Endothelial cell of umbilical vein (primary cell): ENCODE data around the gene TSC22D3. TPM values are rescaled to one million over a fixed set of nuclear protein-coding genes. Genes with fewer than 3 reads are reported as not detected.

Experiments
- BruUV-seq: library from RNA; stranded (reverse); fragments of 400-500 nt; replicated peaks from 2 replicates; lab custom pipeline; 2021; lab: Mats Ljungman, UMichigan
- CTCF ChIA-PET: fragments of 300-600, 350-600 bp; sonication (Branson Sonifier 250); formaldehyde crosslinking; loops from one replicate; lab custom pipeline; 2021; ENCODE audit warnings: antibody characterized with exemption, inconsistent platforms; lab: Charles Lee
- POLR2A ChIA-PET: fragments of 300-600, 350-600 bp; sonication (Branson Sonifier 250); formaldehyde crosslinking; loops from one replicate; lab custom pipeline; 2021; ENCODE audit warnings: antibody characterized with exemption, inconsistent platforms; lab: Charles Lee
- DNase-seq: peaks from one replicate; pipeline ENCODE4 v3.0.0-alpha.2; 2011; ENCODE audit warnings: low read depth, low spot score
- FAIRE-seq: peaks from 2 replicates; lab custom pipeline; 2011; peaks lifted over from hg19 to GRCh38; lab: Jason Lieb, UNC
- H2AFZ ChIP-seq: 2 replicates; pipeline ENCODE4 v1.6.0; 2012; ENCODE audit warnings: low read depth, low read length, control low read depth, inconsistent platforms
- H3K27ac ChIP-seq: 2 replicates; pipeline ENCODE4 v1.5.1; 2011; ENCODE audit warnings: low read depth, mild to moderate bottlenecking, control low read depth, low read length, moderate library complexity; ENCODE audit not compliant: insufficient read depth
- H3K27me3 ChIP-seq, 2 experiments: 2 replicates each; pipeline versions ENCODE4 v1.6.0 to v1.6.1; 2011; ENCODE audit warnings: low read length in 2 of 2, mixed read lengths in 1 of 2; ENCODE audit not compliant: control insufficient read depth in 2 of 2, insufficient read depth in 2 of 2
- H3K36me3 ChIP-seq, 2 experiments: 2 replicates in 1 of 2; 3 replicates in 1 of 2; pipeline ENCODE4 v1.5.1; 2011; ENCODE audit warnings: low read length in 2 of 2, mild to moderate bottlenecking in 1 of 2, moderate library complexity in 1 of 2; ENCODE audit not compliant: control insufficient read depth in 2 of 2, insufficient read depth in 2 of 2; ENCODE audit errors: extremely low read depth in 1 of 2
- H3K4me1 ChIP-seq: 3 replicates; pipeline ENCODE4 v1.5.1; 2011; ENCODE audit warnings: mild to moderate bottlenecking, low read length; ENCODE audit not compliant: control insufficient read depth, insufficient read depth; ENCODE audit errors: extremely low read depth
- H3K4me2 ChIP-seq: 2 replicates; pipeline ENCODE4 v1.6.1; 2011; ENCODE audit warnings: low read length, control low read depth, mixed read lengths; ENCODE audit not compliant: insufficient read depth
- H3K4me3 ChIP-seq, 3 experiments: fragments of 200-600 bp in 1 of 3; sonication (generic), shearing (Covaris generic) in 1 of 3; replicated peaks in 1 of 3; 2 replicates each; pipeline ENCODE4 v1.5.1; 2011 to 2016; ENCODE audit warnings: control low read depth in 3 of 3, low read length in 3 of 3, mild to moderate bottlenecking in 2 of 3, inconsistent platforms in 1 of 3, low read depth in 1 of 3, moderate library complexity in 1 of 3; ENCODE audit not compliant: insufficient read depth in 1 of 3
- H3K79me2 ChIP-seq: 2 replicates; pipeline ENCODE4 v1.6.0; 2012; ENCODE audit warnings: low read length, inconsistent platforms; ENCODE audit not compliant: control insufficient read depth, insufficient read depth
- H3K9ac ChIP-seq: replicated peaks from 2 replicates; pipeline ENCODE3; 2011; ENCODE audit warnings: low read length, control low read depth; ENCODE audit not compliant: insufficient read depth; ENCODE audit errors: extremely low read depth
- H3K9me1 ChIP-seq: replicated peaks from 3 replicates; pipeline ENCODE4 v1.6.0; 2011; ENCODE audit warnings: mild to moderate bottlenecking, low read length; ENCODE audit not compliant: control insufficient read depth, insufficient read depth; ENCODE audit errors: extremely low read depth
- H3K9me3 ChIP-seq: replicated peaks from 2 replicates; pipeline ENCODE4 v1.5.1; 2012; ENCODE audit warnings: low read length, inconsistent platforms; ENCODE audit not compliant: control insufficient read depth, insufficient read depth
- H4K20me1 ChIP-seq: replicated peaks from 2 replicates; pipeline ENCODE3; 2011; ENCODE audit warnings: mild to moderate bottlenecking, low read length; ENCODE audit not compliant: control insufficient read depth, insufficient read depth; ENCODE audit errors: extremely low read depth
- EZH2 ChIP-seq: IDR thresholded peaks from 2 replicates; pipeline ENCODE4 v1.6.1; 2012; ENCODE audit warnings: borderline replicate concordance, low read depth, mild to moderate bottlenecking, moderate library complexity, low read length, inconsistent platforms; ENCODE audit not compliant: severe bottlenecking
- FOS ChIP-seq: IDR thresholded peaks from 2 replicates; pipeline ENCODE4 v1.6.1; 2011; ENCODE audit warnings: mild to moderate bottlenecking, low read length, moderate library complexity, borderline replicate concordance; ENCODE audit not compliant: insufficient read depth
- GATA2 ChIP-seq: IDR thresholded peaks from 2 replicates; pipeline ENCODE4 v1.7.0; 2011; ENCODE audit warnings: low read depth, mild to moderate bottlenecking, moderate library complexity, mixed read lengths, low read length; ENCODE audit not compliant: insufficient read length, insufficient read depth
- JUN ChIP-seq: IDR thresholded peaks from 2 replicates; pipeline ENCODE4 v1.6.1; 2011; ENCODE audit warnings: borderline replicate concordance, low read depth; ENCODE audit not compliant: insufficient read length, insufficient read depth
- MYC ChIP-seq: IDR thresholded peaks from one replicate; pipeline ENCODE4 v1.6.1; 2011; ENCODE audit warnings: mild to moderate bottlenecking, low read depth, low read length
- POLR2AphosphoS5 ChIP-seq: IDR thresholded peaks from 2 replicates; pipeline ENCODE4 v1.6.1; 2012; ENCODE audit warnings: low read depth, mild to moderate bottlenecking, control low read depth, low read length, moderate library complexity; ENCODE audit not compliant: insufficient read depth
- dilution Hi-C: fragments of 300-500 bp; cut with MboI; formaldehyde crosslinking; loops from one replicate; pipeline ENCODE4 v1.15.0; 2019; ENCODE audit warnings: low sequenced_read_pairs; ENCODE audit not compliant: extremely low pct_ligation_motif_present
- intact Hi-C: fragments of 100-400 bp; cut with micrococcal nuclease; formaldehyde crosslinking; loops from one replicate; pipeline ENCODE4 v1.10.0; 2022
- polyA plus RNA-seq, 4 experiments: library from polyadenylated mRNA; depleted of rRNA in 3 of 4; stranded (reverse) in 3 of 4; unstranded in 1 of 4; fragments of >200 nt; gene quantifications; 2 replicates each; pipeline versions ENCODE4 v1.2.1 to v1.2.3, GENCODE V29; 2011 to 2012; ENCODE audit warnings: missing spikeins in 1 of 4
- total RNA-seq: library from RNA; stranded (reverse); gene quantifications from 2 replicates; pipeline ENCODE4 v1.2.3, GENCODE V29; 2021
- TF ChIP-seq, protein P1 (sequence below): IDR thresholded peaks from 2 replicates; pipeline ENCODE4 v1.6.1; 2011; ENCODE audit not compliant: insufficient read depth, insufficient read length
- TF ChIP-seq, protein P2 (sequence below), 2 donors: IDR thresholded peaks; 1 replicate in 1 of 2; 2 replicates in 1 of 2; pipeline ENCODE4 v1.5.1; 2011; ENCODE audit warnings: low read length in 2 of 2, mild to moderate bottlenecking in 2 of 2, moderate library complexity in 2 of 2, control low read depth in 1 of 2, inconsistent platforms in 1 of 2, low read depth in 1 of 2; ENCODE audit not compliant: insufficient read depth in 1 of 2; ENCODE audit errors: extremely low read depth in 1 of 2

Gene TSC22D3
- total and polyA plus RNA-seq, 2 donors (not counting 3 experiments of a cell fraction or from before 2014, with no cell fraction given): 21.1 to 37.4 TPM

GRCh38 chrX:107667426-107667825 lies 108.2 kb downstream of the TSC22D3 start:
- intact Hi-C loops: no loop called here
- BruUV-seq: no TSS peak
- no peak overlapping the region for H3K27ac ChIP-seq

More at GRCh38 chrX:107667426-107667825, 108.2 kb downstream of the TSC22D3 start:
- ChIA-PET CTCF (interaction anchor here (4.6 kb wide), 1 partner anchor 109 kb away, joined by 46 read pairs; the partner anchor contains the start of genes NCBP2L and TSC22D3), POLR2A (no interaction called here)
- H3K4me2 ChIP-seq: no peak overlapping the region
- no peaks in the 10 kb centered on the region for H3K36me3 ChIP-seq
- H3K79me2 ChIP-seq: no peaks in the 10 kb centered on the region
- H2AFZ ChIP-seq: no peak overlapping the region
- FAIRE-seq: no peak
- H4K20me1 ChIP-seq: no peaks in the 10 kb centered on the region
- no peak overlapping the region for H3K4me3 ChIP-seq
- no peak overlapping the region for H3K9ac ChIP-seq
- TF ChIP-seq JUN (no peak), POLR2AphosphoS5 (no peak), GATA2 (no peak), MYC (no peak), EZH2 (no peak), FOS (no peak)
- TF ChIP-seq, protein P1, sequence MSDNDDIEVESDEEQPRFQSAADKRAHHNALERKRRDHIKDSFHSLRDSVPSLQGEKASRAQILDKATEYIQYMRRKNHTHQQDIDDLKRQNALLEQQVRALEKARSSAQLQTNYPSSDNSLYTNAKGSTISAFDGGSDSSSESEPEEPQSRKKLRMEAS: no peak
- TF ChIP-seq, protein P2, sequence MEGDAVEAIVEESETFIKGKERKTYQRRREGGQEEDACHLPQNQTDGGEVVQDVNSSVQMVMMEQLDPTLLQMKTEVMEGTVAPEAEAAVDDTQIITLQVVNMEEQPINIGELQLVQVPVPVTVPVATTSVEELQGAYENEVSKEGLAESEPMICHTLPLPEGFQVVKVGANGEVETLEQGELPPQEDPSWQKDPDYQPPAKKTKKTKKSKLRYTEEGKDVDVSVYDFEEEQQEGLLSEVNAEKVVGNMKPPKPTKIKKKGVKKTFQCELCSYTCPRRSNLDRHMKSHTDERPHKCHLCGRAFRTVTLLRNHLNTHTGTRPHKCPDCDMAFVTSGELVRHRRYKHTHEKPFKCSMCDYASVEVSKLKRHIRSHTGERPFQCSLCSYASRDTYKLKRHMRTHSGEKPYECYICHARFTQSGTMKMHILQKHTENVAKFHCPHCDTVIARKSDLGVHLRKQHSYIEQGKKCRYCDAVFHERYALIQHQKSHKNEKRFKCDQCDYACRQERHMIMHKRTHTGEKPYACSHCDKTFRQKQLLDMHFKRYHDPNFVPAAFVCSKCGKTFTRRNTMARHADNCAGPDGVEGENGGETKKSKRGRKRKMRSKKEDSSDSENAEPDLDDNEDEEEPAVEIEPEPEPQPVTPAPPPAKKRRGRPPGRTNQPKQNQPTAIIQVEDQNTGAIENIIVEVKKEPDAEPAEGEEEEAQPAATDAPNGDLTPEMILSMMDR (IDR thresholded peaks at IDR 0.05; ENCODE audit: extremely low read depth in 1 of 2, insufficient read depth in 1 of 2, low read depth in 1 of 2, low read length in 2 of 2): no peak
- no peaks in the 10 kb centered on the region for H3K9me3 ChIP-seq
- no peaks in the 10 kb centered on the region for H3K27me3 ChIP-seq
- H3K4me1 ChIP-seq: no peaks in the 10 kb centered on the region
- H3K9me1 ChIP-seq: no peaks in the 10 kb centered on the region
- DNase-seq: no peak
- dilution Hi-C loops: no loop called here
